ENCODE data around the gene DBX1. TPM values are rescaled to one million over a fixed set of nuclear protein-coding genes. Genes with fewer than 3 reads are reported as not detected.

Gene DBX1
- total RNA-seq, 4 donors from 2014 or later: not detected

DNA sequence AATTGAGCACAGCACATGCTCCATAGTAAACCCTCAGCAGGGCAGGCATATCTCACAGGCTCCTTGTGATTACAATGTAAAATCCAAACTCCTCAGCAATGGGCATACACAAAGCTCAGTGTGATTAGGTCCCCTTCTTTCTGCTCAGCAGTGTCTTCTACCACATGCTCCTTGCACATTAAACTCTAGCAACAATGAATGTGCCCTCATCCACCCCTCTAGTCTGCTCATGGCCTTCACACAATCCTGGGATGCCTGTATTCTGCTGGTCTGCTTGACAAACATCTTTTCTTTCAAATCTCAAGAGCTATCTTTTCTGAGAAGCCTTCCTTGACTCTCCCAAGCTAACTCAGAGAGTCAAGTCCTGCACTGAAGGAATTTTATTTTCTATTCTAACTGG lies 32.4 kb upstream of the DBX1 start:
- H3K4me3 ChIP-seq: no peak overlapping the region
- peaks cover 0 to 6% (median 0%) of the 10 kb centered on the region in 4 donors for H3K27me3 ChIP-seq
- intact Hi-C loops (cut with DNase I): no loop called here
- DNase-seq: no peak
- no peak for TF ChIP-seq POLR2A (IDR thresholded peaks at IDR 0.05)
- TF ChIP-seq, protein P1, sequence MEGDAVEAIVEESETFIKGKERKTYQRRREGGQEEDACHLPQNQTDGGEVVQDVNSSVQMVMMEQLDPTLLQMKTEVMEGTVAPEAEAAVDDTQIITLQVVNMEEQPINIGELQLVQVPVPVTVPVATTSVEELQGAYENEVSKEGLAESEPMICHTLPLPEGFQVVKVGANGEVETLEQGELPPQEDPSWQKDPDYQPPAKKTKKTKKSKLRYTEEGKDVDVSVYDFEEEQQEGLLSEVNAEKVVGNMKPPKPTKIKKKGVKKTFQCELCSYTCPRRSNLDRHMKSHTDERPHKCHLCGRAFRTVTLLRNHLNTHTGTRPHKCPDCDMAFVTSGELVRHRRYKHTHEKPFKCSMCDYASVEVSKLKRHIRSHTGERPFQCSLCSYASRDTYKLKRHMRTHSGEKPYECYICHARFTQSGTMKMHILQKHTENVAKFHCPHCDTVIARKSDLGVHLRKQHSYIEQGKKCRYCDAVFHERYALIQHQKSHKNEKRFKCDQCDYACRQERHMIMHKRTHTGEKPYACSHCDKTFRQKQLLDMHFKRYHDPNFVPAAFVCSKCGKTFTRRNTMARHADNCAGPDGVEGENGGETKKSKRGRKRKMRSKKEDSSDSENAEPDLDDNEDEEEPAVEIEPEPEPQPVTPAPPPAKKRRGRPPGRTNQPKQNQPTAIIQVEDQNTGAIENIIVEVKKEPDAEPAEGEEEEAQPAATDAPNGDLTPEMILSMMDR (IDR thresholded peaks at IDR 0.05): no peak
- H3K4me1 ChIP-seq: no peaks in the 10 kb centered on the region
- no peaks in the 10 kb centered on the region for H3K36me3 ChIP-seq
- H3K27ac ChIP-seq: no peak overlapping the region
- H3K9me3 ChIP-seq: no peaks in the 10 kb centered on the region

DNA sequence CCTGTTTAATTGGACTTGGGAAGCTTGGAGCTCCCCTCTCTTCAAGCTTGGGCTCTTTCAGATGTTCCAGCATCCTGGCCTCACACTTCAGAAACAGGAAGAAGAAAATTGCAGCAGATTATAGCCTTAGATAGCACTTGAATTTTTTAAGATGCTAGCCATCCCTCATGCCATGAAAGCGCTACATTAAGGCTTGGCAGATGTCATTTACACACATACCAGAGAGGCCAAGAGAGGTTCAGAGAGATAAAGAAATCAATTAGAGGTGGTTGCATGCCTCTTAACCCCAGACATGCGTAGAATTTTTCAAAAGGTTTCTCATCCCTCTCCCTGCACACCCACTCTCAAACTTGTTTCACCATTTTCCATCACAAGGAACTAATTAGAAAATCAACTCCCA lies 31.9 kb upstream of the DBX1 start:
- Histone ChIP-seq H3K4me3 (no peak overlapping the region), H3K4me1 (no peaks in the 10 kb centered on the region), H3K27me3 (peaks cover 0 to 6% (median 0%) of the 10 kb centered on the region in 4 donors), H3K9me3 (no peaks in the 10 kb centered on the region), H3K27ac (no peak overlapping the region), H3K36me3 (no peaks in the 10 kb centered on the region)
- TF ChIP-seq, protein P1 (IDR thresholded peaks at IDR 0.05): no peak
- no peak for TF ChIP-seq POLR2A (IDR thresholded peaks at IDR 0.05)
- no peak for DNase-seq
- WGBS, 2 donors: 80% methylated on average over 2 of the region's 2 CpGs
- intact Hi-C loops (cut with DNase I): no loop called here

DNA sequence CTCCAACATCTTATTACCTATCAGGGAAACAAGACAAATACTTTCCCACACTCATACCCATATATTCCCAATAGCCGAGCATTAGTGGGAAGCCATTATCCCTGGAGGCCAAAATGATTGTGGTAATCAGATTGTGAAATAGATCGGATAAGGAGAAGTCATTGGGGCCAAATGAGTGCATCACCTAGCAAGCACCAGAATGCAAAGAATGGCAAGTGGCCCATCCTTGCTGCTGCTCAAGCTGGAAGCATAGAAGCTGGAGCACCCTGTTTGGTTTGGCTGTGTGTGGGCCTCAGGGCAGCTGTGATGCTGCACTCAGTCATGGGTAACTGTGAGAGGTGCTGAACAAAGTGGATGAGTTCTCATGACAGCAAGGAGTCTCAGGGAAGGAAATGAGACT lies 18.7 kb upstream of the DBX1 start:
- no peaks in the 10 kb centered on the region for H3K9me3 ChIP-seq
- H3K36me3 ChIP-seq: no peaks in the 10 kb centered on the region
- H3K4me1 ChIP-seq: no peaks in the 10 kb centered on the region
- no peak for DNase-seq
- H3K27ac ChIP-seq: no peak overlapping the region
- H3K27me3 ChIP-seq: peaks cover 0 to 60% (median 2%) of the 10 kb centered on the region in 4 donors
- intact Hi-C loops (cut with DNase I): no loop called here
- no peak overlapping the region for H3K4me3 ChIP-seq
- no peak for TF ChIP-seq POLR2A (IDR thresholded peaks at IDR 0.05)
- TF ChIP-seq, protein P1 (IDR thresholded peaks at IDR 0.05): no peak
- 64 to 80% methylated on average over 2 of the region's 2 CpGs for WGBS, 2 donors

DNA sequence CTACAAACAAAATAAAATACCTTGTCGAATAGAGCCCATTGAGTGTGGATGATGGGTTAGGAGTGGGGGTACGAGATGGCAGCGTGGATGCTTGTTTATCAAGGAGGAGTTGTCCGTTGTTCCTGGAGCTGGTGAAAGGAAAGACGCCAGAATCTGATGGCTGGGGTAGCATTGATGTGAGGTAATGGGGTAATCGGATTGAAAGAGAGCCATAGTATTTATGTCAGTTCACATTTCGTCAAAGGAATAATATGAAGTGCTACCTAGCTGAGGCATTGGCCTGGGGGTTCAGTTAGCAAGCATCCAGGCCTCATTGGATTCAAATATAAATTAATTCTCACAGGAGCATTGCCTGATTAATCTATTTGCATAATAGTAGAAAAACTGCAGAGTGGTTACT lies 16.9 kb upstream of the DBX1 start:
- Histone ChIP-seq H3K27ac (no peak overlapping the region), H3K4me3 (no peak overlapping the region), H3K9me3 (no peaks in the 10 kb centered on the region), H3K27me3 (peaks cover 0 to 66% (median 2%) of the 10 kb centered on the region in 4 donors), H3K4me1 (no peaks in the 10 kb centered on the region), H3K36me3 (no peaks in the 10 kb centered on the region)
- DNase-seq: no peak
- intact Hi-C loops (cut with DNase I): no loop called here
- WGBS, 2 donors: 42 to 48% methylated on average over 7 of the region's 7 CpGs
- no peak for TF ChIP-seq POLR2A (IDR thresholded peaks at IDR 0.05)
- TF ChIP-seq, protein P1 (IDR thresholded peaks at IDR 0.05): no peak

DNA sequence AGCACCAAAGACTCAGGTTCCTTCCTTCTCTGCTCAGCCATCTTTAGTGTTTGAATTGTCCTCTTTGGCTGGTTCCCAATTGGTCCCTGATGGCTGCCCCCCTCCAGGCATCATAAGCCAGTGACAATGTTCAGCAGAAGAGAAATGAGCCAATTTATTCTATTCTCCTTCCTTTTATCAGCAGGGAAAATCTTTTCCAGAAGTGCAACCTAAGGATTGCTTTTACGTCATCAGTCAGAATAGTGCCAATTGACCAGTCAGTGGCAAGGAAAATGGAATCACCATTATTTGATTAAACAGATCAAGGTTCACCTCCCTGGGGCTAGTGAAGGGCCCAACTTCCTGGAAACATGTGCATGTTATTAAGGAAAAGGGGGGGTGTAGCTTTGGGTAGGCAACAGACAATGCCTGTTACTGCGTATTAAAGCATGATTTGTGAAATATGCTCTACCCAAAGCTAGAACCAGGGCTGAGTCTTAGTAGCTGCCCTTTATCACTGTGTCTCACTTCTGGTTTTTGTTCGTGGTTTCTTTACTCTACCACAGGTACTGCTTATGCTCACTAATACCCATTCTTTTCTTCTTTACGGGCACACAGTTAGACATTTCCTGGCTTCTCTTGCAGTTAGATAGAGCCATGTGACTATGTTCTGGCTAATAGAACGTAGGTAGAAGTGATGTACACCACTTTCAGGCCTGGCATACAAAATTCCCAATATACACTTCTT lies 12.6 kb upstream of the DBX1 start:
- intact Hi-C loops (cut with DNase I): no loop called here

More for the DNA sequence above, 12.6 kb upstream of the DBX1 start:
- TF ChIP-seq, protein P1 (IDR thresholded peaks at IDR 0.05): no peak
- TF ChIP-seq POLR2A (IDR thresholded peaks at IDR 0.05): no peak
- Histone ChIP-seq H3K27ac (no peak overlapping the region), H3K9me3 (peaks cover 0 to 9% (median 4%) of the 10 kb centered on the region in 3 donors), H3K4me3 (no peak overlapping the region), H3K27me3 (peaks cover 0 to 62% (median 2%) of the 10 kb centered on the region in 4 donors), H3K4me1 (no peaks in the 10 kb centered on the region), H3K36me3 (no peaks in the 10 kb centered on the region)
- DNase-seq: no peak
- WGBS, 2 donors: 60 to 64% methylated on average over 5 of the region's 5 CpGs

Measured in esophagus squamous epithelium (tissue), 5 donors.